ENCODE data around the gene KATNAL2.
"Not testable (repeated sequence)": the region's sequence is repeated elsewhere in the genome, so short reads cannot be mapped to it uniquely, and the experiment has no call there.

The KATNAL2 gene

GRCh38 chr18:46939337-46939963 is 22.0 kb downstream of the KATNAL2 start:
- DNase-seq, result no peak

DNA sequence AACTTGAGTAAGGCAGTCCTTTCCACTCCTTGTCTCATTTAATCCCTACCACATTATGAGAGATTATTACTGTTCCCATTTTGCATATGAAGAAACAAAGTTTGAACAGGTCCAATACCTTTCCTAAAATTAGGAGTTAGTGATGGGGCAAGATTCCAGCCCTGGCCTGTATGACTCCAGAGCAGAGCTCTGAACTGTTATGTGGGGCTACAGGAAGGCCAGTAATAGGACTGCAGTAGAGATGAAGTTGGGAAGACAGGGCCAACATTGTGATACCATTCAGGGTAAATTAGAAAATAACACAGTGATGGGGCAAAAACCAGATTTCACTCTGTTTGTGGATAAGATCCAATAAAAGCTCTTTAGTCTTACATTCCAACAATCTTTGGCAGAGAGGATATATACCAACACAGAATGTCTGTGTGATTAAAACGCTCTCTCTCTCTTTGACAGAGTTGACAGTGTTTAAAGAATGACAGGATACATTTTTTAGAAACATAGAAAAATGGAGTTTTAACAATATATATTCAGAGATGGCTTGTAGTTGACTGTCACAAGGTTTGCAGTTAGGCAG is 22.7 kb downstream of the KATNAL2 start:
- DNase-seq, result no peak

DNA sequence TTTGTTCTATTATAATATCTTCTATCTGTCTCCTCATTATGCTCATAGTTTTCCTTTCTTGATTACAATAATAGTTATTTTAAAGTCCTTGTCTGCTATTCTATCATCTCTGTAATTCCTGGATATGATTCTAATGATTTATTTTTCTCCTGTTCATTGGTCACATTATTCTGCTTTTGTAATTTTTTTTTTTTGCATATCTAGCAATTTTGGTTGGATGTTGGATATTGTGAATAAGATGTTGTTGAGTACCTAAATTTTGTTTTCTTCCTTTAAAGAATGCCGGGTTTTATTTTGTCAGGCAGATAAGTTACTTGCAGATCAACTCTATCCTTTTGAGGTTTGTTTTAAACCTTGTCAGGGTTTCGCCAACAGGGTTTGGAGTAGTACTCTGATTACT is 25.2 kb downstream of the KATNAL2 start:
- no peak for DNase-seq

GRCh38 chr18:46946656-46947282 is 29.4 kb downstream of the KATNAL2 start:
- no peak for DNase-seq

GRCh38 chr18:46950064-46950656 is 32.8 kb downstream of the KATNAL2 start:
- peak; percentile 1 to 59 (median 34) for DNase-seq

- DNase-seq, result no peak
Measured at GRCh38 chr18:46953195-46953594, 35.8 kb downstream of the KATNAL2 start.

GRCh38 chr18:46958209-46958608 is 40.8 kb downstream of the KATNAL2 start:
- DNase-seq, result no peak

- not testable (repeated sequence) for DNase-seq
Measured at GRCh38 chr18:46963656-46964578, 46.5 kb downstream of the KATNAL2 start.

GRCh38 chr18:46964579-46965293 is 47.3 kb downstream of the KATNAL2 start:
- DNase-seq, result not testable (repeated sequence)

DNA sequence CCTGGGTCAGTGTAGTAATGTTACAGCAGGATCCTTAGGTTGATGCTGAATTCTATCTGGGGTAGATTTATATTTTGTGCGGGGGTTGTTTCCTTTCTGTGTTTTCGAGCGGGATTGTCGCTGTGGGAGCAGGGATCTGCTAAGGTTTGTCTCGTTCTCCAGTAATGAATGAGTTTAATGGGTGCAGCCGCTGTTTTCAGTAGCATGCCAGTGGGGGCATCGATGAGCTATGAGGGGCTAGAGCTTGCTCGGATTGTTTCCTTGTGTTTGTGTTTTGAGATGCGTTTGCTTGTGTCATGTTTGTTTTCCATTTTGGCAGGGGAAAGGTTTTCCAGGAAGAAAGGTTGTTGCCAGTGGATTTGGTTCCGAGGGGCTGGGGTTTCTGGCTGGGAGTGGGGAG is 48.9 kb downstream of the KATNAL2 start:
- not testable (repeated sequence) for DNase-seq

- not testable (repeated sequence) for DNase-seq
Measured at GRCh38 chr18:46969551-46969950, 52.1 kb downstream of the KATNAL2 start.

DNA sequence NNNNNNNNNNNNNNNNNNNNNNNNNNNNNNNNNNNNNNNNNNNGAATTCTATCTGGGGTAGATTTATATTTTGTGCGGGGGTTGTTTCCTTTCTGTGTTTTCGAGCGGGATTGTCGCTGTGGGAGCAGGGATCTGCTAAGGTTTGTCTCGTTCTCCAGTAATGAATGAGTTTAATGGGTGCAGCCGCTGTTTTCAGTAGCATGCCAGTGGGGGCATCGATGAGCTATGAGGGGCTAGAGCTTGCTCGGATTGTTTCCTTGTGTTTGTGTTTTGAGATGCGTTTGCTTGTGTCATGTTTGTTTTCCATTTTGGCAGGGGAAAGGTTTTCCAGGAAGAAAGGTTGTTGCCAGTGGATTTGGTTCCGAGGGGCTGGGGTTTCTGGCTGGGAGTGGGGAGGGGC is 102.5 kb downstream of the KATNAL2 start:
- DNase-seq, result not testable (repeated sequence)

GRCh38 chr18:47020757-47021156 is 103.4 kb downstream of the KATNAL2 start:
- DNase-seq, result not testable (repeated sequence)

GRCh38 chr18:47022821-47023220 is 105.4 kb downstream of the KATNAL2 start:
- DNase-seq, result not testable (repeated sequence)

DNA sequence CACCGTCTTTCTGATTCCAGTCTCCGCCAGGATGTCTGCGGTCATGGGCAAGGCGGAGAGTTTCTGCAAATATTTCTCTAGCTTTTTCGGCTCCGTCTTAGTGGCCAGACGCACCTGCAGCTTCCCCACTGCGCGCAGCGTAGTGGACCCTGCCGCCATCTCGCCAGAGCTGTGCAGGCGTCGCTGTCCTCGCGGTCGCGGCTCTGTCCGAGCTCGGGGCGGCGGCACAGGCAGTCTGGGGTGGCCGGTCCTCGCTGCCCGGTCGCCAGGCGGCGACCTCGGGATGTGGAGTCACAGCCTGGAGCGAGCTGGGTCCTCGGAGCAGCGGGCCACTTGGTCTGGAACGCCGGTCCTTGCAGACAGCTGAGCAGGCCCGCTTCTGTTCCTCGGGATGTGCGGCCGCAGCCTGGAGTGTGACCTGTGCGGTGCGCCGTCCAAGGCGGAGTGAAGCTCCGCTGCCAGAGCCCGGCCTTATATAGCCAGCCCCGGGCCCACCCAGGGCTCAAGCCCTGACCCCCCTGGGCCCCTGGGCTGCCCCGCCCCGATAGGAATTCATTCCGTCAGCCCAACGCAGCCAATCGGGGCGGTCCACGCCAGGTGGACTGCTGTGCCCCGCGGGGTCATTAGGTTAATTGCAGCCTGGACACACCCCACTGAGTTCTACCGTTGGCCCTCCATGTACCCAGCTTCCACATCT is 106.5 kb downstream of the KATNAL2 start:
- not testable (repeated sequence) for DNase-seq

DNA sequence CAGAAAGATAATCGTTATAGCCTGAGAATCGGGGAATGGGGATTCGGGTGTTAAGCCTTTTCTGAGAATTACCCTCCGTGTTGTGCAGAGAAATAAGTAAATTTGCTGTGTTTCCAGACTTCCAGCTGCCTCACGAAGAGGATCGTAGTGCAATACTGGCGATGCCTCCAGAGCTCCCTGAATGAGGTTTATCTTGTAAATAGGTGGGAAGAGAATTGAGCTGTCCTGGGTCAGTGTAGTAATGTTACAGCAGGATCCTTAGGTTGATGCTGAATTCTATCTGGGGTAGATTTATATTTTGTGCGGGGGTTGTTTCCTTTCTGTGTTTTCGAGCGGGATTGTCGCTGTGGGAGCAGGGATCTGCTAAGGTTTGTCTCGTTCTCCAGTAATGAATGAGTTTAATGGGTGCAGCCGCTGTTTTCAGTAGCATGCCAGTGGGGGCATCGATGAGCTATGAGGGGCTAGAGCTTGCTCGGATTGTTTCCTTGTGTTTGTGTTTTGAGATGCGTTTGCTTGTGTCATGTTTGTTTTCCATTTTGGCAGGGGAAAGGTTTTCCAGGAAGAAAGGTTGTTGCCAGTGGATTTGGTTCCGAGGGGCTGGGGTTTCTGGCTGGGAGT is 108.3 kb downstream of the KATNAL2 start:
- not testable (repeated sequence) for DNase-seq

GRCh38 chr18:47028738-47029137 is 111.3 kb downstream of the KATNAL2 start:
- DNase-seq, result not testable (repeated sequence)

DNA sequence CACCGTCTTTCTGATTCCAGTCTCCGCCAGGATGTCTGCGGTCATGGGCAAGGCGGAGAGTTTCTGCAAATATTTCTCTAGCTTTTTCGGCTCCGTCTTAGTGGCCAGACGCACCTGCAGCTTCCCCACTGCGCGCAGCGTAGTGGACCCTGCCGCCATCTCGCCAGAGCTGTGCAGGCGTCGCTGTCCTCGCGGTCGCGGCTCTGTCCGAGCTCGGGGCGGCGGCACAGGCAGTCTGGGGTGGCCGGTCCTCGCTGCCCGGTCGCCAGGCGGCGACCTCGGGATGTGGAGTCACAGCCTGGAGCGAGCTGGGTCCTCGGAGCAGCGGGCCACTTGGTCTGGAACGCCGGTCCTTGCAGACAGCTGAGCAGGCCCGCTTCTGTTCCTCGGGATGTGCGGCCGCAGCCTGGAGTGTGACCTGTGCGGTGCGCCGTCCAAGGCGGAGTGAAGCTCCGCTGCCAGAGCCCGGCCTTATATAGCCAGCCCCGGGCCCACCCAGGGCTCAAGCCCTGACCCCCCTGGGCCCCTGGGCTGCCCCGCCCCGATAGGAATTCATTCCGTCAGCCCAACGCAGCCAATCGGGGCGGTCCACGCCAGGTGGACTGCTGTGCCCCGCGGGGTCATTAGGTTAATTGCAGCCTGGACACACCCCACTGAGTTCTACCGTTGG is 112.4 kb downstream of the KATNAL2 start:
- not testable (repeated sequence) for DNase-seq

DNA sequence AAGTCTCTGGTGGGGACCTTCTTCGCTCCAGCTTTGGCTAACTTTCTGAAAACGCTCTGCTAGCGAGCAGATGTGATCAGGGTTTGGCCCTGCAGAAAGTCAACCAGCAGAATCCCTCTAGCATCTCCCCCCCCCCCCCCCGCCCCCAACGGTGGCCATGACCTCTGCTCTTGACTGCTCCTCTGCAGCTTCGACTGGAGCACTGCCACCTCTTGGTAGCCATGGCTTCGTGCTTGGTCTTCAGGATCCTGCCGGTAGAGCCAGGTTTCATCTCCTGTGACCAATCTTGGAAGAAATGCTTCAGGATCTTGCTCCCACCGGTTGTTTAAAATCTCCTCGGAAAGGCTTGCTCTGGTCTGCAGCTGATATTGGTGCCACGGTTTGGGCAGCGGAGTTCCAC is 113.5 kb downstream of the KATNAL2 start:
- not testable (repeated sequence) for DNase-seq

- DNase-seq, result no peak
Measured at GRCh38 chr18:47032945-47033344, 115.5 kb downstream of the KATNAL2 start.

All from NCI-H1417 (cell line).